DMS79 (cell line): ENCODE data around the gene CAPN12.

Experiments used
- DNase-seq: peaks from one replicate; lab custom pipeline; 2025; lab: John Stamatoyannopoulos, UW

CAPN12 gene

DNA sequence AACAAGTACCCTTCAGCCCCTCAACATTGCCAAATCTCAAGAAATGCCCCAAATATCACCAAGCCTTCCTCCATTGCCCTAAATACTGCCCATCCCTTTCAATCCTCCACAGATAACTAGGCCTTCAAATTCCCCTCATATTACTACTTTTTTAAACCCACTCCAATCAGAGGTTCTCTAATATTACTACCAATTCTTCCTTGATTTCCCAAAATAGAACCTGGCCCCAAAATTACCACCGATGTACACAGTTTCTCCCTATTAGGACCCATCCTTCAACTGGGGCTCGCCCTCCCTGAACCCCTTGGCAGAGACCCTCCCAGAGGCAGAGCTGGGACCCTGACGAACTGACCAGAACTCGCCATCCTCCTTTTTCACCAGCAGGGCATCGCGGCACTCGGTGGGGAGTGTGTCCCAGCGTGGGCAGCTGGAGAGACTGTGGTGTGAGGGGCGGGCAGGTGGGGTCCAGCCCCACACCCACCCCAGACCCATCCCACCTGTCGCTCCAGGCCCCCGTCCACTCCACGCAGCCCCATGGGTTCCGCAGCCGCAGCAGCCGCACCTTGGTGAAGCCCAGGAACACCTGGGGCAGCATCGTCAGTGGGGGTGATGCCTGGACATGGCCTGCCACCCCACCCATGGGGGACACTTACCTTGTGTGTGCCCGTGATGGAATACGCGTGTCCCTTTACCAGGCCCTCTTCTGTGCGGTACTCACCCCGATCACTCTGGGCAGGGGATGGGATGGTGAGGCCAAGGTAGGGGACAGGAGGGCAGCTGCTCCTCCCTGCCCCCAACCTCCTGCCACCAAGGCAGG lies 6.1 kb downstream of the CAPN12 start:
- DNase-seq = no peak

DNA sequence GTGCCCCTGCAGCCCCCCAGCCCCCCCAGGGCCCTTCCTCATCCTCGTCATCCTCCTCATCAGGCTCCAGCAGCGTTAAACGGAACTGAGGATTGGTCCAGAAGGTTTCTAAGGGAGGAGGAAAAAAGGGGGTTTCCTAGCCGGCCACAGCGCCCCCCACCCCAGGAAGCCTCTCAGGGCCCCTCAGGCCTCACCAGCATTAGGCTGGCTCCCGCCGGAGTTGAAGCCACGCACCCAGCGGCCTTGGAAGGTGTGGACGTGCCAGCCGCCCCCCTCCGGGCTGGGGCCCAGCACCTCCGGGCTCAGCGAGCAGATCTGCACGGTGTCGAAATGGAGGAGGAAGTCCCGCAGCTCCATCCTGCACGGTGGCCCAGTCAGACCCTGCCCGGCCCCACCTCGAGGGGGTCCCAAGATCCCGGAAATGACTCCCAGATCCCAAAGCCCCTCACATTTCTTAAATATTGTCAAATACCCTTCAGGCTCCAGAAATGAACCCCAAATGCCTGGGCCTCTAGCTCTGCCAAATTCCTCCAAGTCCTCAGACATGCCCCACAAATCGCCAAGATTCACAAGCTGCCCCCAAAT lies 6.9 kb downstream of the CAPN12 start:
- no peak for DNase-seq

DNA sequence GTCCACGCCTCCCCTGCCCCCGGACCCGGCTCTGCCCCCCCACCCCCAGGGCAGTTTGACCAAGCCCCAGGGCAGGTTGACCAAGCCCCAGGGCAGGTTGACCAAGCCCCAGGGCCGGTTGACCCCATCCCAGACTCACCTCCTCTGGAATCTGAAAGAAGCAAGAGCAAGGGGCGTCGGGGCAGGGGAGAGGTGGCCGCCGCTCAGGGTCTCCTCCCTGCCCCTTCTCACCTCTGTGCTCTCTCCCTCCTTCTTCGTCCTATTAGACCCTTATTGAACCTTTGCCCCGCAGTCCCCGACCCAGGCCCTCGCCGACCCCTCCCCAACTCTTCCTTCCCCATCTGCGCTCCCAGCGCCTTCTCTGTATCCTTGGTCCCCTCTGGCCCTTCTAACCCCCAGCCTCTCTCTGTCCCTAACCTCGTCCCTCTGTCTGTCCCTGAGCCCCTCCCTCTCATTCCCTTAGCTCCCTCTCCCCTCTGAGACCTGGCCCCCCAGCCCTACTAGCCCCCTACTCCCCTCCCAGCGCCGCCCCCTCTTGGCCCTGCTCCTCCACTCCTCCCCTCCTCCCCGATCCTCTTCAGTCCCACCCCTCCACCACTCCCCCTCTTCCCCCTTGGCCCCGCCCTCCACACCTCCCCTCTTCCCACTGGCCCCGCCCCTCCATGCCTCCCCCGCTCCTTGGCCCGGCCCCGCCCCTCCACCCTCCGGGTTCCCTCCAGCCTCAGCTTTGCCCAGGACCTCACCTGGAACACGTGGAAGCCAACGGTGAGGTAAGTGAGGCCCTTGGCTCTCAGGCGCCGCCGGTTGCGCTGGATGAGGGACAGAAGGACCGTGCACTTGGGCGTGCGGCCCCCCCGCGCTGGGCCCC lies 7.6 kb downstream of the CAPN12 start:
- DNase-seq = peak; percentile 36

DNA sequence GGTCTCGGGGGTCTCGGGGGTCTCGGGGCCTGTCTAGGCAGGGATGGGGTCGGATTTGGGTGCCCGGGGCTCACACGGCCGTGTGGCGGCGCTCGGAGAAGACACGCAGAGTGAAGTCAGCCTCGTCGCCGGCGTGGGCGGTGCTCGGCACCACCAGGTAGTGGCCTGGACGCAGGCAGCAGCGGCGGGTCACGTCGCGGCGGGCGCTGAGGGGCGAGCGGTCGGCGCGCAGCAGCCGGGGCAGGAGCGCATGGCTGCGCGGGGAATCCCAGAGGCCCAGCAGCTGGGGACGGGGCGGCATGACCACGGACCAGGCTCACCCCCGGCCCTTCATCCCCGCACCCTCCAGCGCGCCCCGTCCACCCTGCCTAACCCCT lies 8.2 kb downstream of the CAPN12 start:
- DNase-seq = no peak

DNA sequence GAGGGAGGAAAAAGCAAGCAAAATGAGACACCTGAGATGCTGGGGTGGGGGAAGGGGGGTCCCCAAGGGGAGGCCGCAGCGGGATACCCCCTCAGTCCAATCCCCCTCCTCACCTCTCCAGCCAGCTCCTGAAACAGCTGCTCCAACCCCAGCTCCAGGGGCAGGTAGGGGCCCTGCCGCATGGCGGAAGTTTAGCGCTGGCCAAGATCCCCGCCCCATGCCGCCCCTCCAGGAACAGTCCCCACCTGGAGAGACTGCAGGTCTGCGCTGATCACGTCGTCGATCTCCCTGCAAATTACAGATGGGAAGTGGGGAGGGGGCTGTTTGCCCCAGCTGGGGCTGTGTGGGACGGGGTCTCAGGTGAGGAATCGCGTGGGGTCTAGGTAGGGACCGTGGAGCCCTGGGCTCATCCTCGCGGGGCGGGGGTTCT lies 9.0 kb downstream of the CAPN12 start:
- DNase-seq = no peak

DNA sequence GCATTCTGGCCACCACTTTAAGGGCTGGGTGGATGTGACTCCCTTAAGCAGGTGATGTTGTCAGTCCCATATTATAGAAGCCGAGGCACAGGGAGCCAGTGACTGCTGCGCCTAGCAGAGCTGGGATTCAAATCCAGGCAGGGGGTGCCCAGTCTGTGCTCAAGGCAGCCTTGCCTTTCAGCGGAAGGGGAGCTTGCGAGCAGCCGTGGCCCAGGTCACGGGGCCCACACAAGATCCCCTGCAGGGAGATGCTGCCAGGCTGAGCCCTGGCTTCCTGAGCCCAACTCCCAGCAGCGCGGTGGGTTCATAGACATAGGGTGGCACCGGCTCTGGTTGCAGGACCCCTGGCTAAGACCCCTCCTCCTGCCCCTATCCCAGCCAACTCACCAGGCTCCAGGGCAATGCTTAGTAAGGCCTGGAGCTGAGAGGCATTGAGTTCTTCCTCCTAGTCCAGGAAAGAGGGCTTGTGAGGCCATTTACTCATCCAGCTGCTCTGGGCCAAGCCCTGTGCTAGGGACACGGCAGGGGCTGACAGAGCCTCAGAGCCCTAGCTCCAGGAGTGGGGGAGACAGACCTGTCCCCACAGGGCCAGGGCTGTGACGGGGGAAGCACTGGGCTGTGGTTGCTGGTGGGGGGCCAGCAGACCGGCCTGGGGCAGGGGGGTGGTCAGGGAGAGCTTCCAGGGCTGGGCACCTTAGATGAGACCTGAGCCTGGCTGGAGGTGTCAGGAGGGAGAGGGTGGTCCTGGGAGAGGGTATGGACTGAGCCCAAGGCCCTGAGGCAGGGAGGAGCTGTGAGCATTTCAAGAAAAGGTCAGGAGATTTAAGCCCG lies 9.6 kb downstream of the CAPN12 start:
- no peak for DNase-seq

DNA sequence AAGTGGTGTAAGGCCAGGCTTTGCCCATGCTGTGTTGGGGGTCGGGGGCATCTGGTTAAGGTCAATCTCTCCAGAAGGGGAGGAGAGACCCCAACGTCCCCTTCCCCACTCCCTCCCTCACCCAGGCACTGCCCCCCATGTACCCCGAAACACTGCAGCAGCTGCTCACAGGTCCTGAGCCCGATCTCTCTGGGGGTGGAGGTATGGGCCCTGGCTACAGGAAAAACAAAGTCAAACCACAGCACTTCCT lies 10.2 kb downstream of the CAPN12 start:
- no peak for DNase-seq

DNA sequence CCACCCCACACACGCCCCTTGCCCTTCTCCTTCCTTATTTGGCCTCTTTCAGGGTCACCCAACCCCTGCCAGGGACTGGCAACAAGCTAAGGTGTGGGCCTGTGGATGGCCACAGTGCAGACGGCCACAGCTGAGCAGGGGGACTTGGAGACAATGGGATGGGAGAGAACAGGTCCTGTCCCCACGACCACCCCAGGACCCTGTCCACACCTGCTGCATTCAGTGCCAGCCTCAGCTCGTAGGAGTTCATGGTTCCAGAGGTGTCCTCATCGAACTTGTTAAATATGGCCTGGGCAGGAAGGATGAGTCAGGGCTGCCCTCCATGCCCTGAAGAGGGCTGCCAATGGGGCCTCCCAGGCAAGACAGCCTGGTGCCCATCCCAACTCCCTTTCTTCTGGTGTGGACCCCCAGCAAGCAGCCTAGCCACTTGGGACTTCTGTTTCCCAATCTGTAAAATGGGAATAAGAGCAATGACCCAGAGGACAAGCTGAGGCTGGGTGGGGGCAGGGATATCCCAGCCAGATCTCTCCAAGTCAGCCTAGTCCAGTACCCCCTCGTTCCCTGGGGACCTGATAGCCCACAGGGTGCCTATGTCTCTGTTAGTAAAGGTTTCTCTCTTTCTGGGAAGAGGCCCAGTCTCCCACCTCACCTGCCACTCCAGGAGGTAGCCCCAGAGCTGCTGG lies 10.6 kb downstream of the CAPN12 start:
- no peak for DNase-seq

DNA sequence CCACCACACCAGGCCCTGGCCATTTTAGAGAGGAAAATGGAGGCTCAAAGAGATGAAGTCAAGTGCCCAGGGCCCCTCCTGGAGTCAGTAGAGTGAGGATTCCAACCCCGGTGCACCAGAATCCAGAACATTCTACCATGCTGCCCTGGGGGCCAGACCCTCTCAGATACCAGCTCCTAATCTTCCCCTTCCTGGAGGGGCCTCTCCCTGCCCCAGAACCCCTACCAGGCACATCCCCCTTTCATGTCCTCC lies 11.1 kb downstream of the CAPN12 start:
- DNase-seq = no peak

DNA sequence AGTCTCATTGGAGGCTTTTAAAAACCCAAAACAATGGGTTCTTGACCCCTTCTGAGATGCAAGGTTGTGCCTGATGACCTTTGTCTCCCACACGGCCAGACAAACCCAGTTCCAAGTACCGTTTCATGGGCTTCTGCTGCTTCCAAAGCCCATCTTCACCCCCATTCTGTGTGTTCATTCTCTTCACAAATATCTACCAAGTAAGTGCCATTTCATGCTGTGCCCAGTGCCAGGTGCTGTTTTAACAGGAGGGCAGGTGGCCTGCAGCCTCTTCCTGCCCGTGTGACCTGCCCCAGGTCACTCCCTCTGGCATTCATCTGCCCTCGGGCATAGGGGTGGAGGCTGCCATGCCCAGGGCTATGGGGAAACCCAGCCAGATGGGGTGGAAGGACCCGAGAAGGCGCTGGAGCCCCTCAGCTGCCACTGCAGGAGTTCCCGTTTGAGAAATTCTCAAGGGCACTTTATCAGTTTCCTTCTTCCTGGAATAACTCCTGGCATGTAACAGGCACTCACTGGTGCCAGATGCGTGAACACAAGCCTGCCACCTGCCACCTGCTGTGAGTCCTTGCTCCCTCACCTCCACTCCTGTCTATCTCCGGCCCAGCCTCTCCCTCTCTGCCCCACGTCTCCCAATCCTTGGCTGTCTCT lies 12.5 kb downstream of the CAPN12 start:
- peak; percentile 85 for DNase-seq

DNA sequence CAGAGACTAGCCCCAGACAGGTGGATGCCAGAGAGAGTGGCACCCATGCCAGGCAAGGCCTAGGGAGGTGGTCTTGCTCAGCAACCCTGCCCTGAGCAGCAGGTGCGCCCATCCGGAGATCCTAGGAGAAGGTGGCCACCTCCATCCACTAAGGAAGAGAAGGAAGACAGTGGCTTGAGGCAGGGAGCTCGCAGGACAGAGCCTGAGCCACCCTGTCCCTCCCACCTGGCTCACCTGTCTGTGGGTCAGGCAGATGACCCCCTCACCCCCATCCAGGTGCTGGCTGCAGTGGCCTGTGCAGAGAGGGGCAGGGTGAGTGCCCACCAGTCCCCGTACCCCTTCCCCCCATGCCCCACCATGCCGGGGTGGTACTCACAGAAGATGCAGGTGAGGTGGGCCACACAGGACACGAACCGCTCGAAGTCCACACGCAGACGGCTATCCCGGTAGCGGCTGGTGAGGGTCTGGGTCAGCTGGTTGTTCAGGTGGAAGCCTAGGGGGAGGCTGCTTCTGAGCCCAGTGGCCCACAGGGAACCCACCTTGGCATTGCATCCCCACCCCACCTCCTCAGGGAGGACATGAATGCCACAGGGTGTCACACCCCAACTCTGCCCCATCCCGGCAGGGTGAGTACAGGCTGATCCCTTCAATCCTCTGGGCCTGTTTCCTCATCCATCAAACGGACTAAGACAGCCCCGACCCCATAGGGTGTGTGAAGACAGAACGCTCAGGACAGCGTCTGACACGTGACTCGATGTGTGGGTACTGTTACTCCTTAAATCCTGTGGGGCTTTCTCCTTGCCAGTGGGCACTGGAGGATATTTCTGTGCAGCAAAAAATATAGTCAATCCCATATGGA lies 13.3 kb downstream of the CAPN12 start:
- no peak for DNase-seq

DNA sequence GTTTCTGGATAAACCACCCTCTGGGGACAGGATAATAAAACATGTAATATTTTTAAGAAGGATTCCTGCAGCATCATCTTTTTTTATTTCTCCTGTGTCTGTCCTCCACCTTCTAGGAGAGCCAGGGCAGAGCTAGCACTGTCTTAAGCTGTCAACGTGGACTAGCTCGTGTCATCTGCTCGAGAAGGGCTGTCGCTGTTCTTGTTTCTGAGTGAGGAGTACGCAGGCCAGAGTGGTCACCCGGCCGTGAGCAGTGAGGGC lies 13.9 kb downstream of the CAPN12 start:
- DNase-seq = no peak

DNA sequence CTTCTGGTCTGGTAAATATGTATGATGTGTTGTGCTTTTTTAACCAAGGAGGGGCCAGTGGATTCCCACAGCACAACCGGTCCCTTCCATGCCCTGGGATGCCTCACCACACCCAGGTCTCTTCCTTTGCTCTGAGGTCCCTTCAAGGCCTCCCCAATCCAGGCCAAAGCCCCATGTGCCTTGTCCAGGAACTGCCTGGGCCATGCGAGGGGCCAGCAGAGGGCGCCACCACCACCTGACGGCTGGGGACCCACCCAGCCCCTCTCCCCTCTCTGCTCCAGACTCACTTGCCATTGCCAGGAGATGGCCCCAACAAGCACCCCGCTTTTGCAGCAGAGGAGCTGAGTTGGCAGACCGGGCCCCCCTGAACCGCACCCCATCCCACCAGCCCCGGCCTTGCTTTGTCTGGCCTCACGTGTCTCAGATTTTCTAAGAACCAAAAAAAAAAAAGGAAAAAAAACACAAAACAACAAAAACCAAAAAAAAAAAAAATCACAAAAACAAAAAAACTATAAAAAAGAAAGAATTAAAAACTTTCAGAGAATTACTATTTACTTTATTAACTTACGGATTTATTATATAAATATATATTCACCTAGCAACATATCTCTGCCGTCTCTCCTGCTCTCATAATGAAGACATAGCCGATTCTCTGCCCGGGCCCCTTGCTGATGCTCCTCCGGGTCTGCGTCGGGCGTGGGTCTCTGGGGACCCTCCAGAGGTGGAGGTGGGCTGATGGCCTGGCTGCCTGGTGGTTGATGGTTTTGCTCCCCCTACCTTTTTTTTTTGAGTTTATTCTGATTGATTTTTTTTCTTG lies 14.4 kb downstream of the CAPN12 start:
- peak; percentile 7 for DNase-seq

DNA sequence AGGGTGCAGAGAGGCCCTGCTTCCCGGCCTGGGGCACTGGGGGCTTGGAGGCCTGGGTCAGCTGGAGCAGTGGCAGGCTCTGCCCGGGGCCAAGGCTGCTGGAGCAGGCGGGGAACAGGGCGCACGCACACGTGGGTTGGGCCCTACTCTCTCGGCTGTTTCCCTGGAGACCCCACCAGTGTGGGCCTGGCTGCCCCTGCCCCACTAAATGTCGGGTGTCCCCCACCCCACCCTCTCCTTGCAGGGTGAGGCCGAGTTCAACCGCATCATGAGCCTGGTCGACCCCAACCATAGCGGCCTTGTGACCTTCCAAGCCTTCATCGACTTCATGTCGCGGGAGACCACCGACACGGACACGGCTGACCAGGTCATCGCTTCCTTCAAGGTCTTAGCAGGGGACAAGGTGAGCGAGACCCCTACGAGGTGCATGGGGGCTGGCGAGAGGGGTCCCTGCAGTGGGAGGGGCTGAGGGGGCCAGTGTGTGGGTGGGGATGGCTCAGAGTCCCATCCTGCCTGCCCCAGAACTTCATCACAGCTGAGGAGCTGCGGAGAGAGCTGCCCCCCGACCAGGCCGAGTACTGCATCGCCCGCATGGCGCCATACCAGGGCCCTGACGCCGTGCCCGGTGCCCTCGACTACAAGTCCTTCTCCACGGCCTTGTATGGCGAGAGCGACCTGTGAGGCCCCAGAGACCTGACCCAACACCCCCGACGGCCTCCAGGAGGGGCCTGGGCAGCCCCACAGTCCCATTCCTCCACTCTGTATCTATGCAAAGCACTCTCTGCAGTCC lies 15.3 kb downstream of the CAPN12 start:
- no peak for DNase-seq

DNA sequence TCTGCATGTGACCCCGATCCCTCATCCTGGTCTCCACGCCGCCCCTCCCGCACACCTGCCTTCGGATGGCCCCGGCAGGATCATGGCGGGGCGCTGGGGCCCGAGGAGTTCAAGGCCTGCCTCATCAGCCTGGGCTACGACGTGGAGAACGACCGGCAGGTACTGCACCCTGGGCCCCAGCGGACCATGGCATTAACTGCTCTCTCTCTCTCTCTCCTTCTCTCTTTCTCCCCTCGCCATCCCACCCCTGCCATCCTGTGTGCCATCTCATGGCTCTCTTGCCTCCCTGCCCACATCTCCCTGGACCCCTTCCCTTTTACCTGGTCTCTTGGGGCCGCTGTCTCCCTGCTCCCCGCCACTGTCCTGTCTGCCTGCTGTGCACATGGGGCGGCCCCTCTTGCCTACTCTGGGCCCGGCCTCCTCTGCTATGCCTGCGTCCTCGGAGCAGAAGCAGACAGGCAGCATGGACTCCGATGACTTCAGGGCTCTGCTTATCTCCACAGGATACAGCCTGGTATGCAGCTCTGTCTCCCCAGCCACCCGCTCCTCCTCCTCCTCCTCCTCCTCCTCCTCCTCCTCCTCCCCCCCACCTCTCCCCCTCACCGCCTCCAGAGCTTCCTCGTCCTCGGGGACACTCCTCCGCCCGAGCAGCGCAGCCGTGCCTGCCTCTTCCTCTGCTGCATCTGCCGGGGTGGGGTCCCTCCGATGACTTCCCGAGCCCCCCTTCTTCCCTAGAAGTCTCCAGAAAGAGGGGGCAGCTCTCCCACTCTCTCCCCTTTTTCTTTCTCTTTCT lies 16.2 kb downstream of the CAPN12 start:
- DNase-seq = no peak

DNA sequence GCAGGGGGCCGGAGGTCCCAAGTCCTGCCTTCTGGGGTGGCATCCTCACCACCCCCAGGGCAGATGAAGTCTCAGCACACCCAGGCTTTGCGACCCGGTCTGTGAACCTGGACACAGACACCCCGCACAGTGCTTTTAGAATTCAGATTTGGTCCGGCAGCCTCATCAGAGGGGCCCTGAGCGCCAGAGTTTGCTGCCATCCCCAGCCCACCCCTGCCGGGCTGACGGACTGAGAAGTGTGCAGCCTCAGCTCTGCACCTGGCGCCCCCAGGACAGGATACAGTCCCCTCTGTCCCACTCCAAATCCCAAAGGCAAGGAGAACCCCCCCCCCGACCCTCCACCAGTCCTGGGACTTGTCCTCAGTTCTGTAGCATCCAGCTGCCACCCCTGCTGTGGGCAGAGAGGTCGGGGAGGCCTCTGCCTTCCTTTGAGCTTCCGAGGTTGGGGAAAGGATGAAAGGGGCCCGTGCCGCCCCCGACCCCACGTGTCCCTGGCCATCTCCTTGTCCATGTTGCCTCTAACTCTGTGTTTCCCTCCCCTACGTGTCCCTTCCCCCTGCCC lies 16.9 kb downstream of the CAPN12 start:
- no peak for DNase-seq

DNA sequence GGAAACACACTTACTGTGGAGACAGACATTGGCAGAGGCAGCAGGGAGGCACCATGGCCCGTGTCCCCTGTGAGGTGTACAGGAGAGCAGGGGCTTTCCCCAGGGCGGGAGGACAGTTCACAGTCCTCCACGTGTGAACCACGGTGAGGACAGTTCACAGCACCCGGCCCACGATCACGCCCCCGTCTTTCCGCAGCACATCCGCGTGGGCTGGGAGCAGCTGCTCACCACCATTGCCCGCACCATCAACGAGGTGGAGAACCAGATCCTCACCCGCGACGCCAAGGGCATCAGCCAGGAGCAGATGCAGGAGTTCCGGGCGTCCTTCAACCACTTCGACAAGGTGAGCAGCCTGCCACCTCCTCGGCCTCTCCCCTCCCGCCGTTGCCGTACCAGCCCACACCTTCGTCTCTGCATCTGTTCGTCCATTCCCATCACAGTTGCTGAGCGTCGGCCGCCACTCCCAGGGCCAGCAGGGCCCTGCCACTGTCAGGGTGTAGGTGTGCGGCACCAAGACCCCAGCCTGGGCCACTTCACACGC lies 17.4 kb downstream of the CAPN12 start:
- DNase-seq = no peak

DNA sequence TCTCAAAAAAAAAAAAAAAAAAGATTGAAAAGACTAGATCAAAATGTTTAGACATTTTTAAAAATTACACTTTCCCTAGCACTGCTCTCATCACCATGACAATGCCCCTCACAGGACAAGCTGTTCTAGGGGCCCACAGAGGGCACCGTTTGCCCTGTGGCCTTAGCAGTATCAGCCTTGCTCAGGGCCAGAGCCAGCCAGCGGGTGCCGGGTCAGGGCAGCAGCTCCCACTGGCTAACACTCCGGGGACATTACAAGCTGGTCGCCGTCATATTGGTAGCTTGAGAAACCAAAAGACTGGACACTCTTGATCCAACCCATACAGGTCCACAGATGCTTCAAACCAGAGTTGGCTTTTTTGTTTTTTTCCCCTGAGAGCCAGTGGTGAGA lies 18.0 kb downstream of the CAPN12 start:
- no peak for DNase-seq
